Sigmoid colon (tissue), 7 donors: ENCODE data around the gene NOTCH3. TPM values are rescaled to one million over a fixed set of nuclear protein-coding genes. Genes with fewer than 3 reads are reported as not detected.

Experiments
- DNase-seq: peaks from one replicate; pipeline ENCODE4 v3.0.0-alpha.2; 2019
- H3K27ac ChIP-seq, 4 donors: fragments of 200-600 bp; sonication (generic); one replicate each; pipeline ENCODE4 v1.5.1; 2016 to 2019; ENCODE audit warnings: mild to moderate bottlenecking in 1 of 4
- H3K27me3 ChIP-seq, 3 donors: fragments of 200-600 bp; sonication (generic); one replicate each; pipeline ENCODE4 v1.5.1; 2019; ENCODE audit warnings: mild to moderate bottlenecking in 1 of 3
- H3K36me3 ChIP-seq, 4 donors: fragments of 200-600 bp; sonication (generic); one replicate each; pipeline ENCODE4 v1.5.1; 2016 to 2019
- H3K4me1 ChIP-seq, 4 donors: fragments of 200-600 bp; sonication (generic); one replicate each; pipeline ENCODE4 v1.5.1; 2017 to 2019
- H3K4me3 ChIP-seq, 4 donors: fragments of 200-600 bp; sonication (generic); one replicate each; pipeline ENCODE4 v1.5.1; 2017 to 2019; ENCODE audit warnings: mild to moderate bottlenecking in 2 of 4, moderate library complexity in 1 of 4
- H3K9me3 ChIP-seq, 4 donors: fragments of 200-600 bp in 3 of 4; sonication (generic) in 3 of 4; one replicate each; pipeline versions ENCODE4 v1.5.1 to v1.6.1; 2013 to 2019
- EP300 ChIP-seq, 4 donors: sonication (generic); formaldehyde crosslinking; IDR thresholded peaks; one replicate each; pipeline ENCODE4 v1.6.1; 2017; ENCODE audit warnings: antibody characterized with exemption in 4 of 4
- POLR2A ChIP-seq, 2 donors: fragments of 450-650 bp; IDR thresholded peaks; one replicate each; pipeline ENCODE4 v1.6.1; 2016; ENCODE audit warnings: antibody characterized with exemption in 2 of 2, mild to moderate bottlenecking in 2 of 2, moderate library complexity in 2 of 2
- POLR2AphosphoS5 ChIP-seq, 4 donors: sonication (generic); formaldehyde crosslinking; IDR thresholded peaks; one replicate each; pipeline ENCODE4 v1.6.1; 2017; ENCODE audit warnings: antibody characterized with exemption in 4 of 4
- WGBS, 2 donors: extraction: QIAGEN DNeasy Blood & Tissue Kit; methylation state at CpG; one replicate each; pipeline ENCODE4 v1.1.7; 2013; 5-methylcytosine and 5-hydroxymethylcytosine counted together
- intact Hi-C: fragments of 100-400 bp; cut with DNase I; formaldehyde crosslinking; loops from one replicate; pipeline ENCODE4 v1.15.1; 2023
- polyA plus RNA-seq, 3 donors: library from polyadenylated mRNA; stranded (reverse); fragments of 200-250 nt; gene quantifications; one replicate each; pipeline ENCODE4 v1.2.3, GENCODE V29; 2013
- total RNA-seq, 4 donors: library from RNA; depleted of rRNA; stranded (reverse); fragments of >200 nt; gene quantifications; one replicate each; pipeline ENCODE4 v1.1.0, GENCODE V29; 2016
- TF ChIP-seq, protein P1 (sequence below), 4 experiments: fragments of 450-650 bp in 3 of 4; fragments of 200-600 bp in 1 of 4; IDR thresholded peaks; one replicate each; pipeline ENCODE4 v1.5.1; 2016 to 2019; ENCODE audit warnings: antibody characterized with exemption in 4 of 4, mild to moderate bottlenecking in 3 of 4, moderate library complexity in 2 of 4
- donor health status: healthy with polysubstance abuse.
- donor health status: Bipolar disorder and iron deficiency.
- donor health status: healthy.

The NOTCH3 gene
- total and polyA plus RNA-seq, 7 donors = under 0.01 to 15.0 (median 3.9) TPM

DNA sequence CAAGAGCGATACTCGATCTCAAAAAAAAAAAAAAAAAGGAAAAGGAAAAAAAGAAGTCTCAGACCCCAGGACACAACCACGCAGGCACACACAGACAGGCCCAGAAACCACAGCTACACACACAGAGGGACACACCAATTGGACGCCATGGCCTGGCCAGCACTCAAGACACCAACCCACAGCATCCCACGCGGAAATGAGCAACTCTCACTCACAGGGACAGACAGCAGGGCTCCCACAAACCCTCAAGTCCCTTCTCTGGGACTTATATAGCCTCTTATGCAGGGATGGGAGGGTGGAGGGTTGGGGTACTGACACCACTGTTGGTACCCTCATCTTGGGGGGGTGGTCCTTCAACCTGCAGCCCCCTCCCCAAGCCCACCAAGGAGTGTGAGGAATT lies 5.9 kb downstream of the NOTCH3 start:
- peak overlapping the region in 3 of 4 donors; percentile 25 to 47 (median 43) for H3K4me3 ChIP-seq
- peaks cover 25 to 75% (median 46%) of the 10 kb centered on the region in 3 donors for H3K27me3 ChIP-seq
- TF ChIP-seq EP300 (IDR thresholded peaks at IDR 0.05) (no peak), POLR2A (IDR thresholded peaks at IDR 0.05) (no peak), POLR2AphosphoS5 (IDR thresholded peaks at IDR 0.05) (no peak)
- TF ChIP-seq, protein P1, sequence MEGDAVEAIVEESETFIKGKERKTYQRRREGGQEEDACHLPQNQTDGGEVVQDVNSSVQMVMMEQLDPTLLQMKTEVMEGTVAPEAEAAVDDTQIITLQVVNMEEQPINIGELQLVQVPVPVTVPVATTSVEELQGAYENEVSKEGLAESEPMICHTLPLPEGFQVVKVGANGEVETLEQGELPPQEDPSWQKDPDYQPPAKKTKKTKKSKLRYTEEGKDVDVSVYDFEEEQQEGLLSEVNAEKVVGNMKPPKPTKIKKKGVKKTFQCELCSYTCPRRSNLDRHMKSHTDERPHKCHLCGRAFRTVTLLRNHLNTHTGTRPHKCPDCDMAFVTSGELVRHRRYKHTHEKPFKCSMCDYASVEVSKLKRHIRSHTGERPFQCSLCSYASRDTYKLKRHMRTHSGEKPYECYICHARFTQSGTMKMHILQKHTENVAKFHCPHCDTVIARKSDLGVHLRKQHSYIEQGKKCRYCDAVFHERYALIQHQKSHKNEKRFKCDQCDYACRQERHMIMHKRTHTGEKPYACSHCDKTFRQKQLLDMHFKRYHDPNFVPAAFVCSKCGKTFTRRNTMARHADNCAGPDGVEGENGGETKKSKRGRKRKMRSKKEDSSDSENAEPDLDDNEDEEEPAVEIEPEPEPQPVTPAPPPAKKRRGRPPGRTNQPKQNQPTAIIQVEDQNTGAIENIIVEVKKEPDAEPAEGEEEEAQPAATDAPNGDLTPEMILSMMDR (IDR thresholded peaks at IDR 0.05) = no peak
- H3K27ac ChIP-seq = peak overlapping the region in 3 of 4 donors; percentile 2 to 49 (median 28)
- no peaks in the 10 kb centered on the region for H3K36me3 ChIP-seq
- 54 to 66% methylated on average over 6 of the region's 6 CpGs for WGBS, 2 donors
- intact Hi-C loops = no loop called here
- H3K4me1 ChIP-seq = peaks cover 0 to 23% (median 15%) of the 10 kb centered on the region in 4 donors
- no peak for DNase-seq
- no peaks in the 10 kb centered on the region for H3K9me3 ChIP-seq

DNA sequence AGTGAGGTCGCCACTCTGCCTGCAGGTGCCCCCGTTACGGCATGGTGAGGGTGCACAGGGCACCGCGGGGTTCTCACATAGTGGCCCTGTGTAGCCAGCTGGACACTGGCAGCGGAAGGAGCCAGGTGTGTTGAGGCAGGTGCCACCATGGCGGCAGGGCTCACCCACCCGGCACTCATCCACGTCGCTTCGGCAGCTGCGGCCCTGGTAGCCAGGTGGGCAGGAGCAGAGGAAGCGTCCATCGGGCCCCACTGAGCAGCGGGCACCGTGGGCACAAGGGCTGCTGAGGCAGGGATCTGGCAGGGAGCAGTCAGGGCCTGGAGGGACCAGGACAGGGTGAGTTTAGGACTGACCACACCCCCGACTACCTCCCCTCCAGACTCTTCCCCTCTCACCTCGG lies 8.8 kb downstream of the NOTCH3 start:
- TF ChIP-seq EP300 (IDR thresholded peaks at IDR 0.05) = no peak
- no peak for TF ChIP-seq POLR2A (IDR thresholded peaks at IDR 0.05)
- TF ChIP-seq, protein P1 (IDR thresholded peaks at IDR 0.05) = no peak
- TF ChIP-seq POLR2AphosphoS5 (IDR thresholded peaks at IDR 0.05) = no peak
- peaks cover 0 to 13% (median 10%) of the 10 kb centered on the region in 4 donors for H3K4me1 ChIP-seq
- peaks cover 20 to 46% (median 30%) of the 10 kb centered on the region in 3 donors for H3K27me3 ChIP-seq
- intact Hi-C loops = no loop called here
- no peaks in the 10 kb centered on the region for H3K36me3 ChIP-seq
- DNase-seq = no peak
- H3K9me3 ChIP-seq = no peaks in the 10 kb centered on the region
- no peak overlapping the region for H3K27ac ChIP-seq
- no peak overlapping the region for H3K4me3 ChIP-seq
- 93 to 94% methylated on average over 18 of the region's 18 CpGs for WGBS, 2 donors

DNA sequence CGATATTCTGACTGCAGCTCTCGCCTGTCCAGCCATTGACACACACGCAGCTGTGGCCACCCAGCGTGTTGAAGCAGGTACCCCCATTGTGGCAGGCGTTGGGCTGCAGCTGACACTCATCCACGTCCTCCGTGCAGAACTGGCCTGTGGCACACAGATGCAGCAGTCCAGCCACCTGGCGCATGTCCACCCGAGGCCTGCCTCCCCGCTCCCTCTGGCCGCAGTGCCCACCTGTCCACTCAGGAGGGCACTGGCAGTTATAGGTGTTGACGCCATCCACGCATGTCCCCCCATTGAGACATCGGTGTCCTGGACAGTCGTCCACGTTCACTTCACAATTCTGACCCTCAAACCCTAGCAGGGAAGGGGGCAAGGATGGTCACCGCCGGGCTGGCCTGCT lies 9.3 kb downstream of the NOTCH3 start:
- H3K9me3 ChIP-seq = no peaks in the 10 kb centered on the region
- TF ChIP-seq, protein P1 (IDR thresholded peaks at IDR 0.05) = no peak
- TF ChIP-seq POLR2A (IDR thresholded peaks at IDR 0.05) = no peak
- H3K27me3 ChIP-seq = peaks cover 20 to 41% (median 25%) of the 10 kb centered on the region in 3 donors
- intact Hi-C loops = no loop called here
- H3K4me3 ChIP-seq = no peak overlapping the region
- WGBS, 2 donors = 93 to 94% methylated on average over 18 of the region's 18 CpGs
- DNase-seq = no peak
- H3K27ac ChIP-seq = no peak overlapping the region
- H3K4me1 ChIP-seq = peaks cover 0 to 13% (median 10%) of the 10 kb centered on the region in 4 donors
- no peaks in the 10 kb centered on the region for H3K36me3 ChIP-seq

DNA sequence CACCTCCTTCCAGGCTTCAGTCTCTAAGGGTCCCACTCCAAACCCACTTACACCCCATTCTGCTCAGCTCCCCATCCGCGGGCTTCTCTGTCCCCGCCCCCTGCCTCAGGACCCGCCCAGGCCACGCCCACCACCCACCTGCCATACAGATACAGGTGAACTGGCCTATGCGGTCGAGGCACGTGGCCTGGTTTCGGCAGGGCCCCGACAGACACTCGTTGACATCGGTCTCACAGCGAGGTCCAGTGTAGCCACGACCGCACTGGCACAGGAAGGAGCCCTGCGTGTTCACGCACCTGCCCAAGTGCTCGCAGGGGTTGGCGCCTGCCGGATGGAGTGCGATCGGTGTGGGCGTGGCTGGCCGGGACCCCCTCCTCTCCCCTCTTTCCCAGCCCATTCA lies 11.9 kb downstream of the NOTCH3 start:
- WGBS, 2 donors = 86 to 93% methylated on average over 24 of the region's 24 CpGs
- intact Hi-C loops = no loop called here

More for the DNA sequence above, 11.9 kb downstream of the NOTCH3 start:
- H3K4me3 ChIP-seq = no peak overlapping the region
- TF ChIP-seq, protein P1 (IDR thresholded peaks at IDR 0.05) = no peak
- TF ChIP-seq POLR2A (IDR thresholded peaks at IDR 0.05) (no peak), EP300 (IDR thresholded peaks at IDR 0.05) (no peak), POLR2AphosphoS5 (IDR thresholded peaks at IDR 0.05) (no peak)
- no peaks in the 10 kb centered on the region for H3K36me3 ChIP-seq
- H3K27me3 ChIP-seq = peaks cover 0 to 15% (median 1%) of the 10 kb centered on the region in 3 donors
- H3K9me3 ChIP-seq = no peaks in the 10 kb centered on the region
- DNase-seq = no peak
- H3K27ac ChIP-seq = no peak overlapping the region
- no peaks in the 10 kb centered on the region for H3K4me1 ChIP-seq
